Endothelial cell of umbilical vein (primary cell): ENCODE results near the gene FBXW9. TPM values are rescaled to one million over a fixed set of nuclear protein-coding genes. Genes with fewer than 3 reads are reported as not detected.

Source experiments
- BruUV-seq: library from RNA; stranded (reverse); fragments of 400-500 nt; replicated peaks from 2 replicates; lab custom pipeline; 2021; lab: Mats Ljungman, UMichigan
- CTCF ChIA-PET: fragments of 300-600, 350-600 bp; sonication (Branson Sonifier 250); formaldehyde crosslinking; loops from one replicate; lab custom pipeline; 2021; ENCODE audit warnings: antibody characterized with exemption, inconsistent platforms; lab: Charles Lee
- POLR2A ChIA-PET: fragments of 300-600, 350-600 bp; sonication (Branson Sonifier 250); formaldehyde crosslinking; loops from one replicate; lab custom pipeline; 2021; ENCODE audit warnings: antibody characterized with exemption, inconsistent platforms; lab: Charles Lee
- DNase-seq: peaks from one replicate; pipeline ENCODE4 v3.0.0-alpha.2; 2011; ENCODE audit warnings: low read depth, low spot score
- FAIRE-seq: peaks from 2 replicates; lab custom pipeline; 2011; peaks lifted over from hg19 to GRCh38; lab: Jason Lieb, UNC
- H2AFZ ChIP-seq: 2 replicates; pipeline ENCODE4 v1.6.0; 2012; ENCODE audit warnings: low read depth, low read length, control low read depth, inconsistent platforms
- H3K27ac ChIP-seq: 2 replicates; pipeline ENCODE4 v1.5.1; 2011; ENCODE audit warnings: low read depth, mild to moderate bottlenecking, control low read depth, low read length, moderate library complexity; ENCODE audit not compliant: insufficient read depth
- H3K27me3 ChIP-seq, 2 experiments: 2 replicates each; pipeline versions ENCODE4 v1.6.0 to v1.6.1; 2011; ENCODE audit warnings: low read length in 2 of 2, mixed read lengths in 1 of 2; ENCODE audit not compliant: control insufficient read depth in 2 of 2, insufficient read depth in 2 of 2
- H3K36me3 ChIP-seq, 2 experiments: 2 replicates in 1 of 2; 3 replicates in 1 of 2; pipeline ENCODE4 v1.5.1; 2011; ENCODE audit warnings: low read length in 2 of 2, mild to moderate bottlenecking in 1 of 2, moderate library complexity in 1 of 2; ENCODE audit not compliant: control insufficient read depth in 2 of 2, insufficient read depth in 2 of 2; ENCODE audit errors: extremely low read depth in 1 of 2
- H3K4me1 ChIP-seq: 3 replicates; pipeline ENCODE4 v1.5.1; 2011; ENCODE audit warnings: mild to moderate bottlenecking, low read length; ENCODE audit not compliant: control insufficient read depth, insufficient read depth; ENCODE audit errors: extremely low read depth
- H3K4me2 ChIP-seq: 2 replicates; pipeline ENCODE4 v1.6.1; 2011; ENCODE audit warnings: low read length, control low read depth, mixed read lengths; ENCODE audit not compliant: insufficient read depth
- H3K4me3 ChIP-seq, 3 experiments: fragments of 200-600 bp in 1 of 3; sonication (generic), shearing (Covaris generic) in 1 of 3; replicated peaks in 1 of 3; 2 replicates each; pipeline ENCODE4 v1.5.1; 2011 to 2016; ENCODE audit warnings: control low read depth in 3 of 3, low read length in 3 of 3, mild to moderate bottlenecking in 2 of 3, inconsistent platforms in 1 of 3, low read depth in 1 of 3, moderate library complexity in 1 of 3; ENCODE audit not compliant: insufficient read depth in 1 of 3
- H3K79me2 ChIP-seq: 2 replicates; pipeline ENCODE4 v1.6.0; 2012; ENCODE audit warnings: low read length, inconsistent platforms; ENCODE audit not compliant: control insufficient read depth, insufficient read depth
- H3K9ac ChIP-seq: replicated peaks from 2 replicates; pipeline ENCODE3; 2011; ENCODE audit warnings: low read length, control low read depth; ENCODE audit not compliant: insufficient read depth; ENCODE audit errors: extremely low read depth
- H3K9me1 ChIP-seq: replicated peaks from 3 replicates; pipeline ENCODE4 v1.6.0; 2011; ENCODE audit warnings: mild to moderate bottlenecking, low read length; ENCODE audit not compliant: control insufficient read depth, insufficient read depth; ENCODE audit errors: extremely low read depth
- H3K9me3 ChIP-seq: replicated peaks from 2 replicates; pipeline ENCODE4 v1.5.1; 2012; ENCODE audit warnings: low read length, inconsistent platforms; ENCODE audit not compliant: control insufficient read depth, insufficient read depth
- H4K20me1 ChIP-seq: replicated peaks from 2 replicates; pipeline ENCODE3; 2011; ENCODE audit warnings: mild to moderate bottlenecking, low read length; ENCODE audit not compliant: control insufficient read depth, insufficient read depth; ENCODE audit errors: extremely low read depth
- EZH2 ChIP-seq: IDR thresholded peaks from 2 replicates; pipeline ENCODE4 v1.6.1; 2012; ENCODE audit warnings: borderline replicate concordance, low read depth, mild to moderate bottlenecking, moderate library complexity, low read length, inconsistent platforms; ENCODE audit not compliant: severe bottlenecking
- FOS ChIP-seq: IDR thresholded peaks from 2 replicates; pipeline ENCODE4 v1.6.1; 2011; ENCODE audit warnings: mild to moderate bottlenecking, low read length, moderate library complexity, borderline replicate concordance; ENCODE audit not compliant: insufficient read depth
- GATA2 ChIP-seq: IDR thresholded peaks from 2 replicates; pipeline ENCODE4 v1.7.0; 2011; ENCODE audit warnings: low read depth, mild to moderate bottlenecking, moderate library complexity, mixed read lengths, low read length; ENCODE audit not compliant: insufficient read length, insufficient read depth
- JUN ChIP-seq: IDR thresholded peaks from 2 replicates; pipeline ENCODE4 v1.6.1; 2011; ENCODE audit warnings: borderline replicate concordance, low read depth; ENCODE audit not compliant: insufficient read length, insufficient read depth
- MYC ChIP-seq: IDR thresholded peaks from one replicate; pipeline ENCODE4 v1.6.1; 2011; ENCODE audit warnings: mild to moderate bottlenecking, low read depth, low read length
- POLR2A ChIP-seq: IDR thresholded peaks from 2 replicates; pipeline ENCODE4 v1.6.1; 2012; ENCODE audit warnings: low read depth, mild to moderate bottlenecking, control low read depth, low read length
- POLR2AphosphoS5 ChIP-seq: IDR thresholded peaks from 2 replicates; pipeline ENCODE4 v1.6.1; 2012; ENCODE audit warnings: low read depth, mild to moderate bottlenecking, control low read depth, low read length, moderate library complexity; ENCODE audit not compliant: insufficient read depth
- dilution Hi-C: fragments of 300-500 bp; cut with MboI; formaldehyde crosslinking; loops from one replicate; pipeline ENCODE4 v1.15.0; 2019; ENCODE audit warnings: low sequenced_read_pairs; ENCODE audit not compliant: extremely low pct_ligation_motif_present
- intact Hi-C: fragments of 100-400 bp; cut with micrococcal nuclease; formaldehyde crosslinking; loops from one replicate; pipeline ENCODE4 v1.10.0; 2022
- polyA plus RNA-seq, 4 experiments: library from polyadenylated mRNA; depleted of rRNA in 3 of 4; stranded (reverse) in 3 of 4; unstranded in 1 of 4; fragments of >200 nt; gene quantifications; 2 replicates each; pipeline versions ENCODE4 v1.2.1 to v1.2.3, GENCODE V29; 2011 to 2012; ENCODE audit warnings: missing spikeins in 1 of 4
- total RNA-seq: library from RNA; stranded (reverse); gene quantifications from 2 replicates; pipeline ENCODE4 v1.2.3, GENCODE V29; 2021
- TF ChIP-seq, protein P1 (sequence below), 2 donors: IDR thresholded peaks; 1 replicate in 1 of 2; 2 replicates in 1 of 2; pipeline ENCODE4 v1.5.1; 2011; ENCODE audit warnings: low read length in 2 of 2, mild to moderate bottlenecking in 2 of 2, moderate library complexity in 2 of 2, control low read depth in 1 of 2, inconsistent platforms in 1 of 2, low read depth in 1 of 2; ENCODE audit not compliant: insufficient read depth in 1 of 2; ENCODE audit errors: extremely low read depth in 1 of 2
- TF ChIP-seq, protein P2 (sequence below): IDR thresholded peaks from 2 replicates; pipeline ENCODE4 v1.6.1; 2011; ENCODE audit not compliant: insufficient read depth, insufficient read length

FBXW9 gene
- total and polyA plus RNA-seq, 2 donors (not counting 3 experiments of a cell fraction or from before 2014, with no cell fraction given): 12.4 to 19.3 TPM

DNA sequence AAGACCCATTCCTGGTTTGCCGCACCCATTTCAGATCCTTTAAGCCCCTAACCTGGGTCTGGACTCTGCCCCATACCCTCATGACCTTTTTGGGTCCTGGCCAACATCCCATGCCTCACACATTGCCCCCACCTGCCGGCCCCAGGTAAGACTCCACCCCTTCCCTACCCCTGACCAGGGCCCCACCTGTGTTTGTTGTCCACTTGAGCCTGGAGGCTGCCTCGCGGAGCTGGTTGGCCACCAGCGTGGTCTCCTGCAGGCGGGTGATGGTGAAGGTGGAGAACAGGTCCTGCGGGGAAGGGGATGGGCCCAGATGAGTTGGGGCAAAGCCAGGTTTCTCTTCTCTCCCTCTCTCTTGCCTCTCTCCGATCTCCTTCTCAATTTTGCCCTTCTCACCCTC lies 49.4 kb downstream of the FBXW9 start:
- dilution Hi-C loops (no loop called here), intact Hi-C loops (no loop called here)
- BruUV-seq: no TSS peak
- Histone ChIP-seq H2AFZ (no peak overlapping the region), H3K4me3 (no peak overlapping the region), H3K4me1 (no peaks in the 10 kb centered on the region), H3K27me3 (no peaks in the 10 kb centered on the region), H3K4me2 (no peak overlapping the region), H3K9me1 (no peaks in the 10 kb centered on the region), H3K9me3 (no peaks in the 10 kb centered on the region), H3K36me3 (no peaks in the 10 kb centered on the region), H3K79me2 (no peaks in the 10 kb centered on the region), H3K9ac (no peak overlapping the region), H4K20me1 (no peaks in the 10 kb centered on the region), H3K27ac (no peak overlapping the region)
- ChIA-PET POLR2A (interaction anchor here (1.3 kb wide), 1 partner anchor 36 kb away, joined by 4 read pairs; the partner anchor contains the start of genes ZNF490 and ZNF791), CTCF (interaction anchor here (0.7 to 2.1 kb wide), 2 partner anchors 25 to 68 kb away, joined by 4 to 7 read pairs; no protein-coding TSS in a partner anchor)
- DNase-seq (no peak), FAIRE-seq (no peak)
- TF ChIP-seq, protein P1, sequence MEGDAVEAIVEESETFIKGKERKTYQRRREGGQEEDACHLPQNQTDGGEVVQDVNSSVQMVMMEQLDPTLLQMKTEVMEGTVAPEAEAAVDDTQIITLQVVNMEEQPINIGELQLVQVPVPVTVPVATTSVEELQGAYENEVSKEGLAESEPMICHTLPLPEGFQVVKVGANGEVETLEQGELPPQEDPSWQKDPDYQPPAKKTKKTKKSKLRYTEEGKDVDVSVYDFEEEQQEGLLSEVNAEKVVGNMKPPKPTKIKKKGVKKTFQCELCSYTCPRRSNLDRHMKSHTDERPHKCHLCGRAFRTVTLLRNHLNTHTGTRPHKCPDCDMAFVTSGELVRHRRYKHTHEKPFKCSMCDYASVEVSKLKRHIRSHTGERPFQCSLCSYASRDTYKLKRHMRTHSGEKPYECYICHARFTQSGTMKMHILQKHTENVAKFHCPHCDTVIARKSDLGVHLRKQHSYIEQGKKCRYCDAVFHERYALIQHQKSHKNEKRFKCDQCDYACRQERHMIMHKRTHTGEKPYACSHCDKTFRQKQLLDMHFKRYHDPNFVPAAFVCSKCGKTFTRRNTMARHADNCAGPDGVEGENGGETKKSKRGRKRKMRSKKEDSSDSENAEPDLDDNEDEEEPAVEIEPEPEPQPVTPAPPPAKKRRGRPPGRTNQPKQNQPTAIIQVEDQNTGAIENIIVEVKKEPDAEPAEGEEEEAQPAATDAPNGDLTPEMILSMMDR (IDR thresholded peaks at IDR 0.05; ENCODE audit: extremely low read depth in 1 of 2, insufficient read depth in 1 of 2, low read depth in 1 of 2, low read length in 2 of 2): no peak
- no peak for TF ChIP-seq GATA2
- TF ChIP-seq POLR2A: no peak
- TF ChIP-seq EZH2: no peak
- TF ChIP-seq, protein P2, sequence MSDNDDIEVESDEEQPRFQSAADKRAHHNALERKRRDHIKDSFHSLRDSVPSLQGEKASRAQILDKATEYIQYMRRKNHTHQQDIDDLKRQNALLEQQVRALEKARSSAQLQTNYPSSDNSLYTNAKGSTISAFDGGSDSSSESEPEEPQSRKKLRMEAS: no peak
- TF ChIP-seq POLR2AphosphoS5: no peak
- no peak for TF ChIP-seq FOS
- no peak for TF ChIP-seq JUN
- TF ChIP-seq MYC: no peak
